Heart left ventricle (tissue), 13 donors: Measurements from ENCODE around the gene PRRG3.

Experiments used
- CTCF ChIP-seq, 12 donors: fragments of 200-600 bp; sonication (generic) in 4 of 12; IDR thresholded peaks; one replicate each; pipeline versions ENCODE4 v1.5.0 to v1.8.0; 2018 to 2022; ENCODE audit warnings: antibody characterized with exemption in 12 of 12, mild to moderate bottlenecking in 5 of 12
- POLR2A ChIP-seq, 2 donors: fragments of 450-650 bp; IDR thresholded peaks; one replicate each; pipeline ENCODE4 v1.6.1; 2017; ENCODE audit warnings: antibody characterized with exemption in 2 of 2, mild to moderate bottlenecking in 2 of 2, moderate library complexity in 2 of 2
- donor health status: ischemic (EF 13 %, LVEDD 7.1; RV severe dilation, severe dysfunction).
- donor health status: DM: no; HTN: yes; CAD: no.
- donor health status: DM: no; HTN: no; CAD: no.
- donor health status: ischemic (EF 25% LVEDD 6.9; RV normal size, moderate dysfunction).
- donor health status: ischemic (EF 25% LVEDD 5.7; RV mildly dilated, moderate dysfunction).
- donor health status: ischemic (EF 35%, LVEDD 5.7; RV mildly dilated, moderate dysfunction).
- donor health status: nonischemic (EF 11% LVEDD 7.7; RV severe dilation, severe dysfunction).
- donor health status: DM: yes; HTN: yes; CAD: no.
- donor health status: PGD.
- donor health status: ischemic (EF 29% LVEDD 5.4; RV normal size, mild dysfunction).
- donor health status: nonischemic (EF 23%, LVEDD 6.1; RV moderate dilation, normal function).

- TF ChIP-seq POLR2A (IDR thresholded peaks at IDR 0.05) (no peak), CTCF (IDR thresholded peaks at IDR 0.05) (no peak)
Measured at GRCh38 chrX:151750511-151750910, 55.3 kb downstream of the PRRG3 start.
